MCF 10A (cell line): Measurements from ENCODE around the gene NCAM1. TPM values are rescaled to one million over a fixed set of nuclear protein-coding genes. Genes with fewer than 3 reads are reported as not detected.

Experiments
- BruUV-seq: library from RNA; stranded (reverse); fragments of 400-500 nt; replicated peaks from 2 replicates; lab custom pipeline; 2021; lab: Mats Ljungman, UMichigan
- CTCF ChIA-PET: fragments of 300-600 bp; sonication (Branson Sonifier 250); formaldehyde crosslinking; extraction: SDS; loops from one replicate; lab custom pipeline; 2021; ENCODE audit warnings: antibody characterized with exemption, inconsistent platforms; lab: Yijun Ruan, JAX
- POLR2A ChIA-PET: fragments of 300-600, 350-650 bp; sonication (Branson Sonifier 250); formaldehyde crosslinking; extraction: SDS; loops from one replicate; lab custom pipeline; 2020; ENCODE audit warnings: antibody characterized with exemption, inconsistent platforms; lab: Yijun Ruan, JAX
- DNase-seq: peaks from one replicate; pipeline ENCODE4 v3.0.0-alpha.2; 2018; ENCODE audit not compliant: unreplicated experiment
- H3K27ac Mint-ChIP-seq: one replicate; pipeline ENCODE4 v1.8.0; 2022; ENCODE audit warnings: mild to moderate bottlenecking, low read depth, mixed read lengths; ENCODE audit not compliant: unreplicated experiment
- H3K27me3 Mint-ChIP-seq: one replicate; pipeline ENCODE4 v1.8.0; 2022; ENCODE audit warnings: mixed read lengths; ENCODE audit not compliant: insufficient read depth, unreplicated experiment
- H3K36me3 Mint-ChIP-seq: one replicate; pipeline ENCODE4 v1.8.0; 2022; ENCODE audit warnings: mild to moderate bottlenecking, moderate library complexity, mixed read lengths; ENCODE audit not compliant: insufficient read depth, unreplicated experiment
- H3K4me1 Mint-ChIP-seq: one replicate; pipeline ENCODE4 v1.8.0; 2022; ENCODE audit warnings: mixed read lengths; ENCODE audit not compliant: insufficient read depth, unreplicated experiment
- H3K4me3 Mint-ChIP-seq: one replicate; pipeline ENCODE4 v1.8.0; 2022; ENCODE audit warnings: mild to moderate bottlenecking, moderate library complexity, mixed read lengths; ENCODE audit not compliant: unreplicated experiment
- H3K9me3 Mint-ChIP-seq: one replicate; pipeline ENCODE4 v1.8.0; 2022; ENCODE audit warnings: mixed read lengths; ENCODE audit not compliant: unreplicated experiment
- CTCF ChIP-seq: fragments of 200-600 bp; IDR thresholded peaks from one replicate; pipeline ENCODE4 v1.8.0; 2022; ENCODE audit warnings: antibody characterized with exemption, mild to moderate bottlenecking; ENCODE audit not compliant: unreplicated experiment
- intact Hi-C: fragments of 100-400 bp; cut with micrococcal nuclease; formaldehyde crosslinking; loops from 2 replicates; pipeline ENCODE4 v1.14.1; 2022
- total RNA-seq: library from RNA; stranded (reverse); gene quantifications from 2 replicates; pipeline ENCODE4 v1.2.3, GENCODE V29; 2022

NCAM1 gene
- total RNA-seq, 1 experiment from 2014 or later: 0.19 TPM

- H3K27me3 Mint-ChIP-seq: peaks cover 49% of the 10 kb centered on the region
Observed at GRCh38 chr11:112933970-112934369, 27.2 kb upstream of the NCAM1 start.

GRCh38 chr11:112941104-112941503 is 20.1 kb upstream of the NCAM1 start:
- BruUV-seq: no TSS peak
- no peak for TF ChIP-seq CTCF
- no peaks in the 10 kb centered on the region for H3K36me3 Mint-ChIP-seq
- peaks cover 75% of the 10 kb centered on the region for H3K27me3 Mint-ChIP-seq
- peaks cover 7% of the 10 kb centered on the region for H3K9me3 Mint-ChIP-seq
- CTCF ChIA-PET: interaction anchor here (0.6 to 1.7 kb wide), 6 partner anchors 9 to 349 kb away, joined by 3 to 5 read pairs (median 3); no protein-coding TSS in a partner anchor
- H3K4me1 Mint-ChIP-seq: no peaks in the 10 kb centered on the region
- H3K27ac Mint-ChIP-seq: no peak overlapping the region
- no peak for DNase-seq
- no peak overlapping the region for H3K4me3 Mint-ChIP-seq
- POLR2A ChIA-PET: interaction anchor here (0.7 to 1.2 kb wide), 2 partner anchors 15 to 17 kb away, joined by 3 to 4 read pairs; no protein-coding TSS in a partner anchor
- intact Hi-C loops: no loop called here

More at GRCh38 chr11:112933970-112934369, 27.2 kb upstream of the NCAM1 start:
- BruUV-seq: no TSS peak
- ChIA-PET CTCF (no interaction called here), POLR2A (no interaction called here)
- no peaks in the 10 kb centered on the region for H3K36me3 Mint-ChIP-seq
- no peak for TF ChIP-seq CTCF
- no peak overlapping the region for H3K4me3 Mint-ChIP-seq
- intact Hi-C loops: no loop called here
- H3K27ac Mint-ChIP-seq: no peak overlapping the region
- peaks cover 7% of the 10 kb centered on the region for H3K9me3 Mint-ChIP-seq
- no peak for DNase-seq
- H3K4me1 Mint-ChIP-seq: no peaks in the 10 kb centered on the region

- no peaks in the 10 kb centered on the region for H3K9me3 Mint-ChIP-seq
- no TSS peak for BruUV-seq
- no peak for TF ChIP-seq CTCF
- intact Hi-C loops: no loop called here
- ChIA-PET CTCF (no interaction called here), POLR2A (no interaction called here)
- DNase-seq: no peak
- no peak overlapping the region for H3K4me3 Mint-ChIP-seq
- H3K4me1 Mint-ChIP-seq: no peaks in the 10 kb centered on the region
- H3K27me3 Mint-ChIP-seq: peaks cover 75% of the 10 kb centered on the region
- H3K36me3 Mint-ChIP-seq: no peaks in the 10 kb centered on the region
- no peak overlapping the region for H3K27ac Mint-ChIP-seq
Observed at GRCh38 chr11:112942966-112943643, 18.1 kb upstream of the NCAM1 start.

GRCh38 chr11:112946866-112947265 is 14.4 kb upstream of the NCAM1 start:
- BruUV-seq: no TSS peak
- Mint-ChIP-seq H3K4me1 (no peaks in the 10 kb centered on the region), H3K9me3 (no peaks in the 10 kb centered on the region), H3K27me3 (peaks cover 80% of the 10 kb centered on the region), H3K36me3 (no peaks in the 10 kb centered on the region), H3K4me3 (no peak overlapping the region), H3K27ac (no peak overlapping the region)
- no peak for TF ChIP-seq CTCF
- POLR2A ChIA-PET: no interaction called here
- intact Hi-C loops: no loop called here
- no peak for DNase-seq
- CTCF ChIA-PET: no interaction called here
